Type B pancreatic cell (in vitro differentiated cells): ENCODE data around the gene CHRNA10. TPM values are rescaled to one million over a fixed set of nuclear protein-coding genes. Genes with fewer than 3 reads are reported as not detected.
A peak's percentile ranks its signal among the peaks of the same experiment; 100 is the strongest.

Source experiments
- DNase-seq: peaks from one replicate; pipeline ENCODE4 v3.0.0; 2021; ENCODE audit warnings: mixed read lengths; ENCODE audit not compliant: unreplicated experiment; ENCODE audit errors: extremely low spot score
- H3K27ac Mint-ChIP-seq: 2 replicates; pipeline ENCODE4 v1.8.0; 2021; ENCODE audit warnings: mild to moderate bottlenecking, mixed read lengths
- H3K27me3 Mint-ChIP-seq: 2 replicates; pipeline ENCODE4 v1.8.0; 2021; ENCODE audit warnings: mixed read lengths
- H3K36me3 Mint-ChIP-seq: 2 replicates; pipeline ENCODE4 v1.8.0; 2021; ENCODE audit warnings: mixed read lengths
- H3K4me1 Mint-ChIP-seq: one replicate; pipeline ENCODE4 v1.8.0; 2021; ENCODE audit warnings: mixed read lengths; ENCODE audit not compliant: unreplicated experiment
- H3K4me3 Mint-ChIP-seq: 2 replicates; pipeline ENCODE4 v1.8.0; 2021; ENCODE audit warnings: mild to moderate bottlenecking, mixed read lengths
- H3K9me3 Mint-ChIP-seq: 2 replicates; pipeline ENCODE4 v1.8.0; 2021; ENCODE audit warnings: mixed read lengths
- total RNA-seq: library from RNA; stranded (reverse); gene quantifications from 2 replicates; pipeline ENCODE4 v1.2.1, GENCODE V29; 2021; ENCODE audit warnings: low replicate concordance
- TF ChIP-seq, protein P1 (sequence below): fragments of 200-600 bp; sonication (generic); conservative IDR thresholded peaks from 2 replicates; pipeline ENCODE4 v1.5.0; 2021; ENCODE audit warnings: antibody characterized with exemption, mild to moderate bottlenecking

CHRNA10 gene
- total RNA-seq, 1 donor from 2014 or later = 2.9 TPM

DNA sequence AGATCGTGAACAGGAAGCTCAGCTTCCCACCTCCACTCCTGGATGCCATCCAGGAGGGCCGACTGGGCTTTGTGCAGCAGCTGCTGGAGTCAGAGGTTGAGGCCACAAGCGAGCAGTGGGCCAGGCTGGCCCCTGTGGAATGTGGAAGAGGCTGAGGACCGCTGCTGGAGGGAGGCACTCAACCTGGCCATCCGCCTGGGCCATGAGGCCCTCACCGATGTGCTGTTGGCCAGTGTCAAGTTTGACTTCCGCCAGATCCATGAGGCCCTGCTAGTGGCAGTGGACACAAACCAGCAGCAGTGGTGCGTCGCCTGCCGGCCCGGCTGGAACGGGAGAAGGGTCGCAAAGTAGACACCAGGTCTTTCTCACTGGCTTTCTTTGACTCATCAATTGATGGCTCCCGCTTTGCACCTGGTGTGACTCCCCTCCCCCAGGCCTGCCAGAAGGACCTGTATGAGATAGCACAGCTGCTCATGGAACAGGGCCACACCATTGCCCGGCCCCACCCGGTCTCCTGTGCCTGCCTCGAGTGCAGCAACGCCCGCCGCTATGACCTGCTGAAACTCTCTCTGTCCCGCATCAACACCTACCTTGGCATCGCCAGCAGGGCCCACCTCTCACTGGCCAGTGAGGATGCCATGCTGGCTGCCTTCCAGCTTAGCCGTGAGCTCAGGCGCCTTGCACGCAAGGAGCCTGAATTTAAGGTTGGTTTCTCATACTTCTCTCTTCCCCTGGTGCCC is 54.3 kb downstream of the CHRNA10 start:
- no peak for DNase-seq
- Mint-ChIP-seq H3K4me1 (peaks cover 16% of the 10 kb centered on the region), H3K36me3 (no peaks in the 10 kb centered on the region), H3K4me3 (no peak overlapping the region), H3K27me3 (peaks cover 7% of the 10 kb centered on the region), H3K9me3 (peaks cover 3% of the 10 kb centered on the region), H3K27ac (no peak overlapping the region)
- TF ChIP-seq, protein P1, sequence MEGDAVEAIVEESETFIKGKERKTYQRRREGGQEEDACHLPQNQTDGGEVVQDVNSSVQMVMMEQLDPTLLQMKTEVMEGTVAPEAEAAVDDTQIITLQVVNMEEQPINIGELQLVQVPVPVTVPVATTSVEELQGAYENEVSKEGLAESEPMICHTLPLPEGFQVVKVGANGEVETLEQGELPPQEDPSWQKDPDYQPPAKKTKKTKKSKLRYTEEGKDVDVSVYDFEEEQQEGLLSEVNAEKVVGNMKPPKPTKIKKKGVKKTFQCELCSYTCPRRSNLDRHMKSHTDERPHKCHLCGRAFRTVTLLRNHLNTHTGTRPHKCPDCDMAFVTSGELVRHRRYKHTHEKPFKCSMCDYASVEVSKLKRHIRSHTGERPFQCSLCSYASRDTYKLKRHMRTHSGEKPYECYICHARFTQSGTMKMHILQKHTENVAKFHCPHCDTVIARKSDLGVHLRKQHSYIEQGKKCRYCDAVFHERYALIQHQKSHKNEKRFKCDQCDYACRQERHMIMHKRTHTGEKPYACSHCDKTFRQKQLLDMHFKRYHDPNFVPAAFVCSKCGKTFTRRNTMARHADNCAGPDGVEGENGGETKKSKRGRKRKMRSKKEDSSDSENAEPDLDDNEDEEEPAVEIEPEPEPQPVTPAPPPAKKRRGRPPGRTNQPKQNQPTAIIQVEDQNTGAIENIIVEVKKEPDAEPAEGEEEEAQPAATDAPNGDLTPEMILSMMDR = no peak

GRCh38 chr11:3615998-3616397 is 55.2 kb downstream of the CHRNA10 start:
- H3K36me3 Mint-ChIP-seq = no peaks in the 10 kb centered on the region
- peaks cover 7% of the 10 kb centered on the region for H3K27me3 Mint-ChIP-seq
- DNase-seq = no peak
- no peak overlapping the region for H3K4me3 Mint-ChIP-seq
- H3K9me3 Mint-ChIP-seq = peaks cover 3% of the 10 kb centered on the region
- peaks cover 16% of the 10 kb centered on the region for H3K4me1 Mint-ChIP-seq
- TF ChIP-seq, protein P1 = no peak
- peak overlapping the region; percentile 49 for H3K27ac Mint-ChIP-seq

Other genes starting within 250 kb of the CHRNA10 start
- gene ART5, start 29.4 kb downstream of the CHRNA10 start, total RNA-seq = 1.0 and 3.8 TPM in 2 replicates
- gene ART1, start 26.3 kb downstream of the CHRNA10 start, total RNA-seq = not detected in 2 replicates
- gene NUP98, start 126.2 kb upstream of the CHRNA10 start, total RNA-seq = 74.6 and 77.4 TPM in 2 replicates
- 42.3 and 43.1 TPM in 2 replicates for gene PGAP2, start 137.2 kb upstream of the CHRNA10 start, total RNA-seq
- 30.8 and 42.9 TPM in 2 replicates for gene RHOG, start 169.6 kb upstream of the CHRNA10 start, total RNA-seq
- gene STIM1, start 184.3 kb upstream of the CHRNA10 start, total RNA-seq = 38.9 and 53.3 TPM in 2 replicates